KBM-7 (cell line): Measurements from ENCODE around the gene TWIST2.

ENCODE experiments used
- DNase-seq: peaks from one replicate; pipeline ENCODE4 v3.0.0-alpha.2; 2015
- in situ Hi-C: fragments of 300-500 bp; cut with MboI; formaldehyde crosslinking; loops from 2 replicates; pipeline ENCODE4 v1.14.3; 2020; ENCODE audit warnings: low sequenced_read_pairs, low pct_unique_long_range_greater_than_20kb, mixed read lengths

The TWIST2 gene

GRCh38 chr2:238831177-238831576, 16.7 kb upstream of the TWIST2 start:
- in situ Hi-C loops: no loop called here
- DNase-seq: no peak

DNA sequence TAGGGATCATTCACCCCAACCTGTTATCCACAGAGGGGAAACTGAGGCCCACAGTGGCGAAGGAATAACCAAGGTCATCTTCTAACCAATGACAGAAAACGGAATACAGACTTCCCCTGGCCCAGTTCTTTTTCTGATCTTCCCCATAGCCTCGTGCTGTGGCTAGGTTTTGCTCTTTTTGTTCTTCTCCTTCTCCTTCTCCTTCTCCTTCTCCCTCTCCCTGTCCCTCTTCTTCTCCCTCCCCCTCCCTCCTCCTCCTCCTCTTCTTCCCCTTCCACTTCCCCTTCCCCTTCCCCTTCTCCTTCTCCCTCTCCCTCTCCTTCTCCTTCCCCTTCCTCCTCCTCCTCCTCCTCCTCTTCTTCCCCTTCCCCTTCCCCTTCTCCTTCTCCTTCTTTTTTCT, 12.9 kb upstream of the TWIST2 start:
- DNase-seq: no peak
- in situ Hi-C loops: no loop called here

- in situ Hi-C loops: no loop called here
Observed at GRCh38 chr2:238835726-238836301, 12.1 kb upstream of the TWIST2 start.

GRCh38 chr2:238838786-238839327, 9.0 kb upstream of the TWIST2 start:
- in situ Hi-C loops: no loop called here
- DNase-seq: no peak

More at GRCh38 chr2:238835726-238836301, 12.1 kb upstream of the TWIST2 start:
- no peak for DNase-seq

DNA sequence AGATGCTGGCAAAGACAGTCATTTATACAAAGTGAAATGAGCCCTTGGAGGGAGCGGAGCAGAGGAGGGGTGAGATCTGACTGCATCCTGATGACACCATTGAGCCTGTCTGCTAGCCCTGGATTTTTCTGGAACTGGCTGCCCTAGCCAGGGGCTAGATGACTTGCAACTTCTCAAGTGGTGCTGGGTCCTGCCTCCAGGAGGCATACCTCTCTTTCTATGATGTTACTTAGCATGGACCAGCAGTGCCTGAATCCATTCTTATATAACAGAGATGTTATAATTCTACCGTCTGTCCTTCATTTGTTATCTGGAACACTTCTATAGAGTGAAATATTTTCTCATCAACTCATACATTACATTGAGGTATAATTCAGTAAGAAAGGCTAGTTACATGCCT, 8.5 kb upstream of the TWIST2 start:
- in situ Hi-C loops: no loop called here
- no peak for DNase-seq

DNA sequence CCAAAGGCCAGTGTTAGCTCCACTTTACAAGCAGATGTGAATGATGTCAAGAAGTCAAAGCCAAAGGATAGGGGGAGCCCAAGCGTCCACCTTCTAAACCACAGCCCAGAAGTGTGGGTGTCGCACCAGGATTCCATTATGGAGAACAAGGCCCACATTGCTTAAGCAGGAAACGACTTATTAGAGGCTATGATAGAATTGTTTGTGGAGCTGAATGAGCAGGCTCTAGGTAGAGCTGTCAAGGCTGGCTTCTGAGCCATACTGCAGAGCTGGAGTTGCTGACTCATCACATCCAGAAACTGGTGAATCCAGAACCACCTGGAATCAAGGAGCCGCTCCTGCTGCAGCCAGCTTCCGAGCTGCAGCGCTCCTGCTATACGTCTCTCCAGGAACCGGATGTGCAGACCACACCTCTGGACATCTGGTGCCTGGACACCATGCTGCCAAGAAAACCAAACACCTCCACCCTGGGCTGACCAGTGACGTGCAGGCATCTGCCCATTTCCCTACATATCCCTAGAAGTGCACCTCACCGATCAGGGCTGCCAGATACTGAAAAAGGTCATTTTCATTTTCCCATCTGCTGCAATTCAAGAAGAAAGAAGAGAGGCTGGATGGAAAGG, 6.2 kb upstream of the TWIST2 start:
- in situ Hi-C loops: no loop called here
- DNase-seq: no peak

DNA sequence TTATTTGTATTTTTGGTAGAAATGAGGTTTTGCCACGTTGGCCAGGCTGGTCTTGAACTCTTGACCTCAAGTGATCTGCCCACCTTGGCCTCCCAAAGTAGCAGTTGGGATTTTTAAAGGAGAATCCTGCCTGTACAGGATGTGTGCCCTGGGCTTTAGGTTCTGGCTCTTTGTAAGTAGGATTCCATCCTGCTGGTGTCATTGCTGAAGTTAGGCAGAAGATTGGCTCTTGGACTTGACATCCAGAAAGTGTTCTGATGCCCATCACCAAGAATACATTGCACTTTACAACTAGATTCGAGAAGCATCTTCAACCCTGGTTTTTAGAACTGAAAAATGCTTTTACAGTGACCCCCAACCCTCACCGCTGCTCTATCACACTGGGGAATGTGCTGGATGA, 4.4 kb upstream of the TWIST2 start:
- DNase-seq: no peak
- in situ Hi-C loops: no loop called here

DNA sequence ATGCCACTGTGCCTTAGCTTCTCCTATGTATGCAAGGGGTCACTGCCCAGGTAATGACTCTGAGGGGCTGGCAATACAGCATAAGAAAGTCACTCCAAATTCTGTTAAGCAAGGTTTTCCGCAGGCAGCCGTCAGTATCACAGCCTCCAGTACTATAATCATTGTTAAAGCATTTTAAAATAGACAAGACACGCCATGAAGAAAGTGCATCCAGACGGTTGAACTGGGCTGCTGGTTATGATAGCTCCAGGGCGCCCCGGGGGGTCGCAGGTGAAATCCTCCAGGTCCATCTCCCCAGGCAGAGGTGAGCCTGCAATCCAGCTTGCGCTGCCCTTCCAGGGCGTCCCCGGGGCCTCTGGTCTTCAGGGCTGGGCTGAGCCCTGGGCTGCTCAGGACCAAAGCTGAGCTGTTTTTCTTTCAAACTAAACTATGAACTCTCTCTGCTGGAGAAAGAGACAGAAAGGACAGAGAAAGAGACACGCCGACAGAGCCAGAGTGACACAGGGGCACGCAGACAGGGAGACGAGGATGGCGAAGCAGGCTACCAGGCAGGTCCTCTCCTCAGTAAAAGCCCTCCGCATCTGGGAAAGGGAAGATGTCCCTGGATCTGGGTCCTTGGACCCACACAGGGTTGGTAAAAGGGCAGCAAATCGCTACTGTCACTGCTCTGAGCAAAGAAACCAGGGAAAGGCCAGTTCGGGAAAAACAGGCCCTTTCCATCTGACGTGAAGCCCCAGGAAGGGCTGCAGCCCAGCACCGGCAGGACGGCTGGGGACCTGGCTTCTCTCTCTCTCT, 2.1 kb upstream of the TWIST2 start:
- in situ Hi-C loops: no loop called here
- DNase-seq: no peak

- in situ Hi-C loops: no loop called here
- DNase-seq: no peak
Observed at GRCh38 chr2:238846378-238846627, 1.6 kb upstream of the TWIST2 start.

DNA sequence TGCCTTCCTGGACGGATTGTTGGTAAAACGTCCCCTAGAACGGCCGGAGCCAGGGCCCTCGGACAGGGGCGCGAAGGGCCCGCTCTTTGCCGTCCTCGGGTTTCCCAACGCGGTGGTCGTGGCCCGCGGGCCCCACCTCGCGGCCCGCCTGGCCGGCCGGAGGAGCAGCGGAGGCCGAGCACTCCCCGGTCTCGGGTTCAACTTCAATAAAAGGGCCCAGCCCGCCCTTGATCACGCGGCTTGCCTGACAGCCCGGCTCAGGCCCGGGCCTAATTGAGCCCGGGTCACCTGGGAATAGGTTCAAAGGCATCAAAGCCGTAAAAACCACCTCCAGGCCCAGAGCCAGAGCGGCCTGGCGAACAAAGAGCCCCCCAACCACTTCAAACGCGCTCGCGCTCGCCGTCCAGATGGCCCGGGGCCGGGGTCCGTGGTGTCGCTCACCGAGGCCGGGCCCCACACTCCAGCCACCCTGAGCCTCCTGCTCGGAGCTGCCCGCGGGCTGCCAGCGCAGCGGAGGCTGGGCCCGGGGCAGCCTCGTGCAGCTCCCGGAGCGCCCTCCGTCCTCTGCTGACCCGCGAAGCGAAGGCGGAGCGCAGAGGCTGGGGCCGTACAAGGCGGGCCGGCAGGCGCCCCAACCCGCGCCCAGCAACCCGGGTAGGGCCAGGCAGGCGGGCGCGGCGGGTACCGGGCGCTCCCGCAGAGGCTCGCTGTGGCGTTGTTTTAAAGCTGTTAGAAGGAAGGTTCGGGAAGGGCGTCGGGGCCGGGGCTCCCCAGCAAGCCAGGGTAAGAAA, 1.1 kb upstream of the TWIST2 start:
- DNase-seq: no peak
- in situ Hi-C loops: no loop called here

- in situ Hi-C loops: no loop called here
- DNase-seq: no peak
Observed at GRCh38 chr2:238847419-238847801, 475 bp upstream of the TWIST2 start.

DNA sequence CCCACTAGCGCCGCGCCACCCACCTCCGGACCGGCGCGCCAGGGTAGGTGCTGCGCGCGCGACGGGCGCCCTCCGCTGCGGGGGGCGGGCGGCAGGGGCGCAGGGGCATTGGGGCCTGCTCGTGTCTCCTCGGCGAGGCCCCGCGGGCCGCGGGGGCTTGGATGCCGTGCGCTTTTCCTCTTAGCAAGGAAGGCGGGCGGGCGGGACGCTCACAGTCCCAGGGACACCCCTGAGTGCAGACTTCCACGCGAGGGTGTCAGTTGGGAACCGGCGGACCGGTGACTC, 748 bp downstream of the TWIST2 start:
- no peak for DNase-seq
- in situ Hi-C loops: no loop called here

DNA sequence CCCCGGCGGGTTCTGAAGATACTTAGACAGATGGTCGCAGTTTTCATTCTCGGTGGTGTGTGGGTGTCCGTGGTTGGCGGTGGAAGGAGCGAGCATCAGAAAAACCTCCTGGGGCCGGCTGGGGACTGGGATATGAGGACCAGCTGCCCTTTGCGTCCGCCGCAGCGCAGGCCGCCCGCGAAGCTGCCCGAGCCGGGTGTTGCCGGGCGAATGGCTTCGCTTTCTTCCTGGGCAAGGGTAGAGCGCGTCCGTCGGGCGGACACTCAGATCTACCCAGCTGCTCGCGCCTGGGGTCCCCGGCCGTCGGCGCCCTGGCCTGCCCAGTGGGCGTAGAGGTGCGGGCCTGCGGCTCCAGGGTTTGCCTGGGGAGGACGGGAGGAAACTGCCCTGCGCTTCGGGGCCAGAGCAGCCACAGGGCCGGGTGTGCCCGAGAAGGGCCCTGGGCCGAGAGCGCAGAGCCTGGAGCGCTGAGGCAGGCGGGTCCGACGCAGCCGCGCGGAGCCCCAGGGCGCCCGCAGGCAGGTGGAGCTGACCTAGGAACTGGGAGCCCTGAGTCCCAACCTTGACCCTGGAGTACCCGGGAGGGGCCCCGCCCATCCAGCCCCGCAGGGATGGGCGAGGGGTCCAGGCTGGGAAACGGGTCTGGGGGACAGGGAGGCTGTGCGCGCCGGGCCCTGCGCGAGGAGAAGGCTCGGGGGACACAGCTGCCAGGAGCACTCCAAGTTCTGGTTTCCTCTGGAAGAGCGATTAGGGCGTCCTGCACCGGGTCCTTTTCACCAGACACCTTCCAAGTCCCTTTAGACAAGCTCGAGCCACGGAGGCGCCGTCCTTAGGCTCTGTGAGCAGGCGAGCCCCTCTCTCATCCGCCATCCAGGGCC, 1.3 kb downstream of the TWIST2 start:
- DNase-seq: no peak

GRCh38 chr2:238850091-238850490, 2.2 kb downstream of the TWIST2 start:
- in situ Hi-C loops: no loop called here

More for the DNA sequence above, 1.3 kb downstream of the TWIST2 start:
- in situ Hi-C loops: no loop called here

DNA sequence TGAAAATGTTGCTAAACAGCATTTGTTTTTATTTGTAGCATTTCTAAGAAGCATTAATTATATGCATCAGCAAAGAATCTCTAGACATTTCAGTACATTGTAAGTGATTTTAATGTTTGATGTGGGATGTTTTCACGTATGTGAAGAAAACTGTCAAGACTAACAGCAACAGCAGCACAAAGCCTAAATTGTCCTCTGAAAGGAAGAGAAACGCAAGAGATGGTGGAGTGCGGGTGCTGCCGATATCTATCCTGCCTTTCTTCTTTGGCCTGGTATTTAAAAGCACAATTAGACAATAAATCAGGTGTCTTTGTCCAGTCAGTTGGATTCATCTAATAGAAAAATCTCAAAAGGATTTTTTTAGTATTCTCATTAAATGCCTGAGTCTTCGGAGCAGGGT, 3.1 kb downstream of the TWIST2 start:
- in situ Hi-C loops: no loop called here
- no peak for DNase-seq

More at GRCh38 chr2:238850091-238850490, 2.2 kb downstream of the TWIST2 start:
- DNase-seq: no peak

- in situ Hi-C loops: no loop called here
- DNase-seq: no peak
Observed at GRCh38 chr2:238851761-238852160, 3.9 kb downstream of the TWIST2 start.

DNA sequence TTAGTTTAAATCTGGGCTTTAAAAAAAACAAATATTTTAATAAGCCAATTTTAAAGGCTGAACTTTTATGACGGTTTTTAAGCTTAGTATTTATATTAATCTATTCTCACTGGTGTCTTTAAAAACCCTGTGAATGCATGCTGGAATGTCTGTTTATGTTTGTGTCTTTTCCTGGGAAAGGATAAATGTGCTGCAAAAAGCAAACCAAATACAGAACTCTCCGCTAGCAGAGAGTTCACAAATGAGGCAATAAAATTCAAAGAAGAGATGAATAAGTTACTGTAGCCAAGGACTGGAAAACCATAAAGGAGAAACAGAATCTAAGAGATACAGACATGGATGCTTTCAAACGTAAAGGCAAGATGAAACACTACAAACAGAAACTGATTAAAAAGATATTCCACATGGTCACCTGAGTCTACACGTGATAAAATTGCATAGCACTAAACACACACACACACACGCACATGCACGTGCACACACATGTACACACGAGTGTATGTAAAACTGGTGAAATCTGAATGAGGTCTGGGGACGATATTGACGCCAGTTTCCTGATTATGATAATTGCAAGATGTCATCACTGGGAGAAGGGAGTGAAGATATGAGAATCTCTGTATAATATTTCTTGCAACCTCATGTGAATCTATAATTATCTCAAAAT, 4.5 kb downstream of the TWIST2 start:
- in situ Hi-C loops: no loop called here
- DNase-seq: no peak

DNA sequence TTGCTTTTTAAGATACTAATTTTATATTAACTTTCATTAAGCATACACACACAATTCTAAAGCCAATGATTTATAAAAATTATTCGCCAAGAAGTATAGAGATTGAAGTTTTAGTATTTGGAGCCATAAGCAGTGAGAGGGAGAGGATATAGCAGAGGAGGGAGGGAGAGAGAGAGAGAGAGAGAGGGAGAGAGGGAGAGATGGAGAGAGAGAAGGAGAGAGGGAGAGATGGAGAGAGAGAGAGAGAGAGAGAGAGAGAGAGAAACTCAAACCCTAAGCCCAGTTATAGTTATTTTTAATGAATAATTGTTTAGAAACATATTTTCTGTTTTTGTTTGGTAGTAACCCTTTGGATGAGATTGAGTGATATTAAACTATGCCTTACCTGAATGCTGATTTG, 5.3 kb downstream of the TWIST2 start:
- in situ Hi-C loops: no loop called here
- no peak for DNase-seq

DNA sequence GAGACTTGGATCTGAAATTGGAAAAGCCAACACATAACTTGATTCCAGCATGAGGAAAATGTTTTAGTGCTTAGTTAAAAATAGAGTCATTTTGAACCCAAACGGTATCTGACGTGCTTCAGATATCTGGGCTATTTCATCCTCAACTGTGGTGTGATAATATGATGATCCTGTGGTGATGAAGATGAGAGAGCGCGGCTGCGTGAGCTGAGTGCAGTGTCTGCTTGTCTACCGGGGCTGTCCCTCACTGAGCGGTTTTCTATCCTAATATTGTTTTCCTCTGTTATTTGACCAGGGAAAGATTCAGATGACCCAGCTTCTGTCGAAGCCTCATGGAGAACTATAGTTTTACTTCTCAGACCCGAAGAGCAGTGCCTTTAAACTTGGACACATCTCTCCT, 5.8 kb downstream of the TWIST2 start:
- DNase-seq: no peak
- in situ Hi-C loops: no loop called here
